Stimulated activated CD4-positive, alpha-beta T cell treated with anti-CD3 and anti-CD28 coated beads, Interleukin-12 subunit alpha, Interleukin-12 subunit beta, amount 100 ng/mL, for 48 hours (primary cell): ENCODE data around the gene MRPS24.
"Not testable (repeated sequence)": the region's sequence is repeated elsewhere in the genome, so short reads cannot be mapped to it uniquely, and the experiment has no call there.

Source experiments
- DNase-seq, 3 donors: peaks; one replicate each; pipeline ENCODE4 v3.0.0-alpha.2; 2020; ENCODE audit warnings: low read depth in 2 of 3, low spot score in 1 of 3

The MRPS24 gene

DNA sequence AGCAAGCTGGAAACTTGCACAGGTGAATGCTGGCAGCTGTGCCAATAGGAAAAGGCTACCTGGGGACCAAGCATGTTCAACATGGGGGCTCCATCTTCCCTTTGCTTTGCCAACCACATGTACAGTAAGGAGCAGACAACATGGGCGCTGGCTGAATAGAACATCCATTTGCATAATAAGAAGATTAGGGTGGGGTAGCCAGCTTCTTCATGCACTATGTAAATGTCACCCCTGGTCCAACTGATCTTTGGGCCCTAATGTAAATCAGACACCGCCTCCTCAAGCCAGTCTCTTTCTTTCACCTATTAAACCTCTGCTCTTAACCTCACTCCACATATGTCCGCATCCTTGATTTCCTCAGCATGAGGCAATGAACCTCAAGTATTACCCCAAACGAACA is 26.0 kb downstream of the MRPS24 start:
- DNase-seq: no peak

DNA sequence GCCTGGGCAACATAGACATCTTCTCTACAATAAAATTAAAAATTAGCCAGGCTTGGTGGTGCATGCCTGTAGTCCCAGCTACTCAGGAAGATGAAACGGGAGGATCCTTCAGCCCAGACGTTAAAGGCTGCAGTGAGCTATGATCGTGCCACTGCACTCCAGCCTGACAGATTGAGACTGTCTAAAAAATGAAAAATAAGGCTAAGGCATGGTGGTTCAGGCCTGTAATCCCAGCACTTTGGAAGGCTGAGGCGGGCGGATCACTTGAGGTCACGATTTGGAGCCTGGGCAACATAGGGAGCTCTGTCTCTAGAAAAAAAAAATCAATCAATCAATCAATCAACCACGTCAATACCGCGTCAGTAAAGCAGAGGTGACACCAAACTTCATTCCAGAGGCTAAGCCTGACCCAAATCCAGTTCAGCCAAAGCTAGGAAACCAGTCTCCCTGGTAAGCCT is 31.1 kb downstream of the MRPS24 start:
- DNase-seq: no peak

DNA sequence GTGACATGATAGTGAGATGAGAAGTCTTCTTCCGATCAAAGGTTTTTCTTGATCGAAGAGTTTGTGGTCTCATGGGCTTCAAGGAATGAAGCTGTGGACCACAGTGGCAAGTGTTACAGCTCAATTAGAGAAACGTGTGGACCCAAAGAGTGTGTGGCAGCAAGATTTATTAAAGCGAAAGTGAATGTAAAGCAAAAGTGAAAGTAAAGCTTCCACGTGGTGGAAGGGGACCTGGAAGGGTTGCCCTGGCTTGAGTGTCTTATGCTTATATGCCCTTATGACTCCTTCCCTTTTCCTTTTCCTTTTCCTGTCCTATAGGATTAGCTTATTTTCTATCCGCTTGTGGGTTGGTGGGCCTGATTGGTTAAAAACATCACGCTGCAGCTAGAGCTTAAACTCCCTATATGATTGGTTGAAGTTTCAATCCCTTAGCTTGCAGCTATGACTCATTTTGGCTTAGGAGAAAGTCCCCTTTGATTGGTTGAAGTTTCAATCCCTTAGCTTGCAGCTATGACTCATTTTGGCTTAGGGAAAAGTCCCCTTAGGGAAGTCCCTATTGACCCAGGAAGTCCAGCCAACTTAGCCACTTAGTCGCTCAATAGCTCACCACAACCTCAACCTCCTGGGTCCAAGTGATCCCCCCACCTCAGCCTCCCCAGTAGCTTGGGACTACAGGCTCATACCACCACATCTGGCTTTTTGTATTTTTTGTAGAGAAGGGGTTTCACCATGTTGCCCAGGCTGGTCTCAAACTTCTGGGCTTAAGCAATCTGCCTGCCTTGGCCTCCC is 34.7 kb downstream of the MRPS24 start:
- peak; percentile 12 to 31 (median 14) for DNase-seq

DNA sequence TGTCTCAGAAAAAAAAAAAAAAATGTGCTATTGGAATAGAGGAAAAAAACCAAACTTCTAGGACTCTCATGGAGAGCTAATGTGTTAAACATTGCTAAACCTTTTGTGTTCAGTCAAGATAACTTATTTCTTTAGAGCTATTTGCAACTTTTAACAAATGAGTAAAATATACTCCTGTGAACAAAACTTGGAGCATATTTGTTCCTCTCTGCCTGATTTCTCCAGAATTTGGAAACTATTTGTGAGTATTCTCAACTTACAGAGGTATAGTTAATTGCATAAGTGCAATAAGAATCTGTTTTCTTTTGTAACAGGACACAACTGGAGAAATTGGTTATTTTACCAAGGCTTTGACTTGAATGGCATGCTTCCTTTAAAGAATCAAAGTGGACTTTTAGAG is 38.4 kb downstream of the MRPS24 start:
- not testable (repeated sequence) for DNase-seq

DNA sequence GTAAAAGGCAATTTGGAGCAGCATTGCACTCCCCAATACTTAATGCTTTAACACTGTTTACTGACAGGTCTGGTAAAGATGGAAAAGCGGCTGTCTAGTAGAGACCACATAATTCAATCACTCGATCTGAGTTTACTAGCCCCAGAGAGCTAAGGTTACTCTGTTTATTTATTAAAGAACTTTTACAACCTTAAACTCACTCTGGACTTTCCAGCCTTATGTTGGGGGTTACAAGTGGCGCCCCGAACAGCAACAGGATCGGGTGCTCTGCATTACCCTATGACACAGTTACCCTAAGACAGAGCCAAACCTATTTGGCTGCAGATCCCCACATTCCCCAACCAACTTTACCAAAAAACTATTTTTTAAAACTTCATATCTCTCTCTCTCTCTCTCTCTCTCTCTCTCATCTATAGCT is 43.9 kb downstream of the MRPS24 start:
- DNase-seq: no peak

DNA sequence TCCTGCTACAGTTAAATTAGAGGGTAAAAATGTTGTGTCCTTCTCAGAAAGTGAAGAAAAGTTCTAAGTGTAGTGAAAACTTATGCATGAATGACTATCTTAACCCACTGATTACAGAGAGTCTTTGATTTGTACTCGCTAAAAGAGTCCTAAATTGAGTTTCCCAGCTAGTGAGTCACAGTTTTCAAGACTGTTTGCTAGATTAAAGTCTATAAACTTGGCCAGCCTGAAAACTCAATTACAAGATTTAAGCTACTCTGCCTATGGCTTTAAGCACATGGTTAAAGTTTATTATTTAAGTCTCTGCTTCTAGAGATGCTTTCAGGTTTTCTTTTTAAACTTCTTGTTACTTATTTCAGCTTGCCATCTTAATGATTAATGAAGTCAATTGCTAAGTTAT is 44.4 kb downstream of the MRPS24 start:
- DNase-seq: no peak

DNA sequence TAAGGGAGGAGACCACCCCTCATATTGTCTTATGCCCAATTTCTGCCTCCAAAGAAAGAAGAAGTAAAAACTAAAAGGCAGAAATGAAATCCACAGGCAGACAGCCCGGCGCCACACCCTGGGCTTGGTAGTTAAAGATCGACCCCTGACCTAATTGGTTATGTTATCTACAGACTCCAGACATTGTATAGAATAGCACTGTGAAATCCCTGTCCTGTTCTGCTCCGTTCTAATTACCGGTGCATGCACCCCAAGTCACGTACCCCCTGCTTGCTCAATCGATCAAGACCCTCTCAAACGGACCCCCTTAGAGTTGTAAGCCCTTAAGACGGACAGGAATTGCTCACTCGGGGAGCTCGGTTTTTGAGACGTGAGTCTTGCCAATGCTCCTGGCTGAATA is 44.8 kb downstream of the MRPS24 start:
- DNase-seq: not testable (repeated sequence)

DNA sequence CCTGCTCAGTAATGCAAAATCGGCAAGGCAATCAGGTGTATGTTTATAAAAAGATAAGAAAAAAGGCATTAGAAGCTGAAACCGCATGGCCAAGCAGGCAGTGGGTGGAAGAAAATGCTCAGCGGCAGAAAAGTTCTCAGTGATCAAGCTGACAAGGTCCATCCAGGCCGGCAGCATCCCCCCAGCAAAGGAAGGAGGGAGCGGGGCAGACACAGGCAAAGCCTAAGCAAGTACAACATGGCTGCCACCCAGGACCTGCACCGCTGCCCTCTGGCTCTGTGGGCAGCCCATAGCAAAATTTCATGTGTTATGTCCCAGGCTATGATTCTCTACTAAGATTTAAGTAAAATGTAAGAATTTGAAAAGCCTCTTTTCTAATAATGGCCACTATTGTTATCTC is 45.4 kb downstream of the MRPS24 start:
- DNase-seq: no peak

DNA sequence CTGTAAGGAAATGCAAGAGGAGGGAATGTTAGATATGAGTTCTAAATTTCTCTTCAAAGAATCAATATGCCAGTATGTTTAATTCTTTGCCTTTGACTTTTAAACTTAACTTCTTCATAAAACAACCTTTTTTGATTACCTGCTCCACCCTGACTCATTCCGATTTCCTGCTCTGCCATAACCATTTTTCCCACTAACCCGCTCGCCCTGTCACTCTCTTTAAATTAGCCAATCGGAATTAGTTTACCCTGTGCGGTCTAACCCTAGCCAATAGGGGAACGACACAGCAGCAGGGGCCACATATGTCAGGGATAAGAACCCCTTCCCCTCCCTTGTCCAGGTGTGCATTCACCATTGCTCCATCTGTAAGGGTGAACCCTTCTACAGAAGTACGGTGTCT is 45.9 kb downstream of the MRPS24 start:
- not testable (repeated sequence) for DNase-seq
